HG02623 (cell line): ENCODE results near the gene ZNG1B.
"Not testable (repeated sequence)": the region's sequence is repeated elsewhere in the genome, so short reads cannot be mapped to it uniquely, and the experiment has no call there.

Experiments
- ATAC-seq: cut with Tn5 transposase; IDR thresholded peaks from one replicate; pipeline ENCODE4 v1.9.1; 2021; ENCODE audit warnings: moderate library complexity; ENCODE audit not compliant: unreplicated experiment

Gene ZNG1B

DNA sequence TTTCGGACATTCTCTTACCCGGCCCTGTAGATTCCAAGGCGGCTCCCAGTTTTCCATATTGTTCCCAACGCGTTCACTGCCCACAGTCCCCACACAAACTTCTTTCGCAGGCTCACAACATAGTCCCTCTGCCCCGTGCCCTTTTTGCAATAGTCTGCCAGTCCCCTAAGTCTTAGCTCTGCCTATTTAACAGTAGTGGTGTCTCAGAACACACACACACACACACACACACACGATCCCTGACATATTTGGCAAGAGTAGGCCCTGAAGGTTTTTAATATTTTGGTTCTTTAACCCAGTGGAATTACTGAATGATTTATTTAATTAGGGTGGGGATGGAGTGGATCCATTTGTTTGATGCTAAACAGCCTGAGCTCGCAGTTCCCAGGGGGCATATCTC, 105.0 kb downstream of the ZNG1B start:
- ATAC-seq, result not testable (repeated sequence)
